Esophagus muscularis mucosa (tissue), 4 donors: ENCODE data around the gene RBM20. TPM values are rescaled to one million over a fixed set of nuclear protein-coding genes. Genes with fewer than 3 reads are reported as not detected.

Experiments used
- DNase-seq: peaks from one replicate; pipeline ENCODE4 v3.0.0-alpha.2; 2017; ENCODE audit errors: extremely low spot score
- H3K27ac ChIP-seq, 4 donors: fragments of 200-600 bp; sonication (generic); replicated peaks in 1 of 4; 1 replicate in 3 of 4; 2 replicates in 1 of 4; pipeline ENCODE4 v1.5.1; 2016 to 2019; ENCODE audit warnings: mild to moderate bottlenecking in 1 of 4
- H3K27me3 ChIP-seq, 4 donors: fragments of 200-600 bp; sonication (generic); one replicate each; pipeline versions ENCODE4 v1.5.1 to v1.6.0; 2016 to 2019
- H3K36me3 ChIP-seq, 4 donors: fragments of 200-600 bp; sonication (generic); one replicate each; pipeline ENCODE4 v1.5.1; 2016 to 2019
- H3K4me1 ChIP-seq, 4 donors: fragments of 200-600 bp; sonication (generic); one replicate each; pipeline ENCODE4 v1.5.1; 2016 to 2019
- H3K4me3 ChIP-seq, 4 donors: fragments of 200-600 bp; sonication (generic); 1 replicate in 2 of 4; 2 replicates in 2 of 4; pipeline ENCODE4 v1.5.1; 2016 to 2019; ENCODE audit warnings: mild to moderate bottlenecking in 4 of 4, moderate library complexity in 1 of 4
- H3K9me3 ChIP-seq, 4 donors: fragments of 200-600 bp; sonication (generic); 1 replicate in 3 of 4; 2 replicates in 1 of 4; pipeline ENCODE4 v1.5.1; 2016 to 2019
- EP300 ChIP-seq: sonication (generic); formaldehyde crosslinking; IDR thresholded peaks from one replicate; pipeline ENCODE4 v1.6.1; 2017; ENCODE audit warnings: antibody characterized with exemption
- POLR2A ChIP-seq: fragments of 450-650 bp; IDR thresholded peaks from one replicate; pipeline ENCODE4 v1.6.1; 2017; ENCODE audit warnings: antibody characterized with exemption, moderate library complexity, mild to moderate bottlenecking, low read depth
- POLR2AphosphoS5 ChIP-seq, 2 donors: sonication (generic); formaldehyde crosslinking; IDR thresholded peaks; one replicate each; pipeline ENCODE4 v1.6.1; 2017; ENCODE audit warnings: antibody characterized with exemption in 2 of 2
- WGBS: methylation state at CpG from one replicate; pipeline ENCODE4 v1.1.5; 2018; 5-methylcytosine and 5-hydroxymethylcytosine counted together
- intact Hi-C: fragments of 100-400 bp; cut with DNase I; formaldehyde crosslinking; loops from one replicate; pipeline ENCODE4 v1.15.1; 2023
- total RNA-seq, 4 donors: library from RNA; depleted of rRNA; stranded (reverse); fragments of >200 nt; gene quantifications; one replicate each; pipeline versions ENCODE4 v1.1.0 to v1.2.1, GENCODE V29; 2016
- TF ChIP-seq, protein P1 (sequence below), 3 experiments: fragments of 200-600 bp in 2 of 3; fragments of 450-650 bp in 1 of 3; sonication (generic) in 2 of 3; IDR thresholded peaks; one replicate each; pipeline ENCODE4 v1.5.1; 2017 to 2019; ENCODE audit warnings: antibody characterized with exemption in 3 of 3, mild to moderate bottlenecking in 2 of 3, moderate library complexity in 1 of 3

Gene RBM20
- total RNA-seq, 4 donors from 2014 or later = 5.3 to 7.7 (median 5.8) TPM

DNA sequence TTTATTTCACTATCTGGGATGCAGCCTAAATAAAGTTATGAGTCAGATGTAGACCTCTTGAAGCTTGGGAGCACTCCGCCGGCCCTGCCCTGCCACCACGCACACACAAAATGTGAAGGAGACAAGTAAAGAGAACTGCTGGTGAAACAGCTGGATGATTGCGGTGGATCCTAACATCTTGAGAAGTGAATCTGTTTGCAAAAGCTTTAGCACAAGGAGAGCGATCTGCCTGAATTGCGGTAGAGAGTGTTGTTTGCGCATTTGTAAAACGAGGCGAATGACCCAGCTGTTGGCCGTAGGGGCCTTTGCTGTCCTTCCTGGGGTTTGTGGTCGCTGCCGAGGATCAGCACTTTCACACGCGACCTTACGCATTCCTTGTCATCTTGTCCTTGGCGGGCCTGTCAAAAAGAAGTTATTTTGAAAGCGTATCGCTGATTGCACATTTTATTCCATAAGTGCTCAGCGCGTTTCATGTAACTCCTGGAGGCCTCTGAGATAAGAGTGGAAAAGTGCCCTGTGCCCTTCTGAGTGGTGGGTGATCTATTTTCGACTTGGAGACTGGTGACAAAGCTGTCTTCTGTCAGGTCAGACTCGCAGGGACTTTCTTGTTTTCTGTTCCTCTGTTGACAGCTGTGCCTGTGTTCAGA is 40.8 kb downstream of the RBM20 start:
- WGBS = 81% methylated on average over 22 of the region's 22 CpGs
- Histone ChIP-seq H3K27me3 (no peaks in the 10 kb centered on the region), H3K9me3 (no peaks in the 10 kb centered on the region), H3K4me3 (no peak overlapping the region), H3K36me3 (no peaks in the 10 kb centered on the region), H3K4me1 (peaks cover 0 to 7% (median 4%) of the 10 kb centered on the region in 4 donors), H3K27ac (no peak overlapping the region)
- intact Hi-C loops = no loop called here
- no peak for DNase-seq
- TF ChIP-seq POLR2A = no peak
- TF ChIP-seq, protein P1, sequence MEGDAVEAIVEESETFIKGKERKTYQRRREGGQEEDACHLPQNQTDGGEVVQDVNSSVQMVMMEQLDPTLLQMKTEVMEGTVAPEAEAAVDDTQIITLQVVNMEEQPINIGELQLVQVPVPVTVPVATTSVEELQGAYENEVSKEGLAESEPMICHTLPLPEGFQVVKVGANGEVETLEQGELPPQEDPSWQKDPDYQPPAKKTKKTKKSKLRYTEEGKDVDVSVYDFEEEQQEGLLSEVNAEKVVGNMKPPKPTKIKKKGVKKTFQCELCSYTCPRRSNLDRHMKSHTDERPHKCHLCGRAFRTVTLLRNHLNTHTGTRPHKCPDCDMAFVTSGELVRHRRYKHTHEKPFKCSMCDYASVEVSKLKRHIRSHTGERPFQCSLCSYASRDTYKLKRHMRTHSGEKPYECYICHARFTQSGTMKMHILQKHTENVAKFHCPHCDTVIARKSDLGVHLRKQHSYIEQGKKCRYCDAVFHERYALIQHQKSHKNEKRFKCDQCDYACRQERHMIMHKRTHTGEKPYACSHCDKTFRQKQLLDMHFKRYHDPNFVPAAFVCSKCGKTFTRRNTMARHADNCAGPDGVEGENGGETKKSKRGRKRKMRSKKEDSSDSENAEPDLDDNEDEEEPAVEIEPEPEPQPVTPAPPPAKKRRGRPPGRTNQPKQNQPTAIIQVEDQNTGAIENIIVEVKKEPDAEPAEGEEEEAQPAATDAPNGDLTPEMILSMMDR (IDR thresholded peaks at IDR 0.05) = no peak

DNA sequence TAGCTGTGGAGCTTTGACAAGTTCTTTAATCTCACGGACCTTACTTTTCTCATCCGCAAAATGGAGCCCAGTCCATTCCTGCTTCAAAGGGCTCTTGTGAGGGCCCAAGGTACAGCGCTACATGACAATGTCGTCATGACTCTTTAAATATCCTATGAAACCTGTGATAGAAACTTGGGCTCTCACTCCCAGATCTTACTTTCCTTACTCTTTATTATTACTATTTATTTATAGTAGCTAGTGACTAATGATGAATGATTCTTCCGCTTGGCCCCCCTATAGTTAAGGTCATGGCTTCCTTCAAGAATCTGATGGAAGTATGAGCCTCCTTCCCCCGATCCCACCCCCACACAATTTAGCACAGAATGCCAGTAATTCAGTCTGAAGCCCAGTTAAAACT is 41.9 kb downstream of the RBM20 start:
- Histone ChIP-seq H3K9me3 (no peaks in the 10 kb centered on the region), H3K27ac (no peak overlapping the region), H3K27me3 (no peaks in the 10 kb centered on the region), H3K4me1 (peaks cover 0 to 4% (median 2%) of the 10 kb centered on the region in 4 donors), H3K4me3 (no peak overlapping the region), H3K36me3 (no peaks in the 10 kb centered on the region)
- WGBS = 91% methylated on average over 6 of the region's 6 CpGs
- DNase-seq = no peak
- TF ChIP-seq, protein P1 (IDR thresholded peaks at IDR 0.05) = no peak
- no peak for TF ChIP-seq EP300
- TF ChIP-seq POLR2A = no peak
- no peak for TF ChIP-seq POLR2AphosphoS5 (IDR thresholded peaks at IDR 0.05)
- intact Hi-C loops = no loop called here

DNA sequence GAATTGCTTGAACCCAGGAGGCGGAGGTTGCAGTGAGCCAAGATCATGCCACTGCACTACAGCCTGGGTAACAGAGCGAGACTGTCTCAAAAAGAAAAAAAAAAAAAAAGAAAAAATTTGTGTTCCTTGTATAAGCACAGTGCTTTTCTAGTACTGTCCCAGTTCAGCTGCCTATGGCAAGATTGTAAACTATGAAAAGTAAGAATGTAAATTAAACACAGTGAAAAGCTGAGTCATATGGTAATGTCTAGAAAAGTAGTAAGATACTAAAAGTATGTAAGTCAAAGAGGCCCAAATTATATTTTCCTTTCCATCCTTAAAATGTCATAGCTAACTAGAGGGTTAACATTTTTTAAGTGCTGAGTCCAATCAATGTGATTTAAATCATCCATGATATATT is 42.8 kb downstream of the RBM20 start:
- DNase-seq = no peak
- H3K27me3 ChIP-seq = no peaks in the 10 kb centered on the region
- H3K27ac ChIP-seq = no peak overlapping the region

DNA sequence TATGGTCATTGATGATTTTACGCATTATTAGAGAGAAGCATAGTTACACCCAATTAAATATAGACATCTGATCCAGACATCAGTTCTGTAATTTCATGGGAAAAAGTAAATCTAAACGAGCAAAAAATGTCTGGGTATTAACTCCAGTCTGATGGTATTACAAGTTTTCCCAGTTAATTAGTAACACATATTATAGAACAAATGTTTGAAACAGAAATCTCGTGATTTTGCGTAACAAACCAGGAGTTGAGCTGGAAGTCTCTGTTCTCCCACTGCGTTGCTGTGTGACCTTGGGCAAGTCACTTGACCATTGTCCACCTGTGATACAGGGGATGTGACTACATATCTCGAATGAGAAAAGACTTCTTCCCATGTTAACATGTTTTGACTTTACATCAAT is 43.3 kb downstream of the RBM20 start:
- Histone ChIP-seq H3K27ac (no peak overlapping the region), H3K4me1 (peaks cover 0 to 4% (median 0%) of the 10 kb centered on the region in 4 donors), H3K4me3 (no peak overlapping the region), H3K36me3 (no peaks in the 10 kb centered on the region), H3K27me3 (no peaks in the 10 kb centered on the region), H3K9me3 (peaks cover 0 to 6% (median 1%) of the 10 kb centered on the region in 4 donors)
- intact Hi-C loops = no loop called here
- TF ChIP-seq, protein P1 (IDR thresholded peaks at IDR 0.05) = no peak
- TF ChIP-seq POLR2AphosphoS5 (IDR thresholded peaks at IDR 0.05) (no peak), POLR2A (no peak), EP300 (no peak)
- WGBS = 86% methylated on average over 6 of the region's 6 CpGs
- DNase-seq = no peak

More for the DNA sequence above, 42.8 kb downstream of the RBM20 start:
- no peaks in the 10 kb centered on the region for H3K36me3 ChIP-seq
- H3K4me3 ChIP-seq = no peak overlapping the region
- peaks cover 0 to 3% (median 0%) of the 10 kb centered on the region in 4 donors for H3K9me3 ChIP-seq
- TF ChIP-seq, protein P1 (IDR thresholded peaks at IDR 0.05) = no peak
- no peak for TF ChIP-seq EP300
- no peak for TF ChIP-seq POLR2A
- no peak for TF ChIP-seq POLR2AphosphoS5 (IDR thresholded peaks at IDR 0.05)
- 71% methylated on average over 2 of the region's 2 CpGs for WGBS
- intact Hi-C loops = no loop called here
- H3K4me1 ChIP-seq = peaks cover 0 to 4% (median 0%) of the 10 kb centered on the region in 4 donors

DNA sequence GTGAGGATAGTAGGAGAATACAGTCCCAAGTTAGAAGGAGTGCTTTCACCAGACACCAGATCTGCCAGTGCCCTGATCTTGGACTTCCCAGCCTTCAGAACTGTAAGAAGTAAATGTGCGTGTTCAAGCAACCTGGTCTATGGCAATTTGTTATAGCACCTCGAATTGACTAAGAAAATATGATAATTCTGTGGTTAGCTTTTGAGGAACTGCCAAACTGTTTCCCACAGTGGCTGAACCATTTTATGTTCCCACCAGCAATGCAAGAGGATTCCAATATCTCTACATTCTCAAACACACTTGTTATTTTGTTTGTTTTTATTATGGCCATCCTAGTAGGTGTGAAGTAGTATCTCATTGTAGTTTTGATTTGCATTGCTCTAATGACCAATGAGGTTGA is 47.0 kb downstream of the RBM20 start:
- no peak for DNase-seq
- 93% methylated on average over 2 of the region's 2 CpGs for WGBS
- peaks cover 0 to 4% (median 0%) of the 10 kb centered on the region in 4 donors for H3K4me1 ChIP-seq
- TF ChIP-seq POLR2AphosphoS5 (IDR thresholded peaks at IDR 0.05) (no peak), EP300 (no peak), POLR2A (no peak)
- TF ChIP-seq, protein P1 (IDR thresholded peaks at IDR 0.05) = no peak
- H3K27ac ChIP-seq = no peak overlapping the region
- no peak overlapping the region for H3K4me3 ChIP-seq
- peaks cover 0 to 6% (median 3%) of the 10 kb centered on the region in 4 donors for H3K9me3 ChIP-seq
- H3K36me3 ChIP-seq = no peaks in the 10 kb centered on the region
- H3K27me3 ChIP-seq = no peaks in the 10 kb centered on the region
- intact Hi-C loops = no loop called here
